ENCODE results near the gene MSANTD3. TPM values are rescaled to one million over a fixed set of nuclear protein-coding genes. Genes with fewer than 3 reads are reported as not detected.

Gene MSANTD3
- total RNA-seq, 1 experiment from 2014 or later: 82.0 TPM

- DNase-seq (ENCODE audit: extremely low read depth, low read depth): no peak
Observed at GRCh38 chr9:100465274-100465673, 38.3 kb downstream of the MSANTD3 start.

- DNase-seq (ENCODE audit: extremely low read depth, low read depth): no peak
Observed at GRCh38 chr9:100465761-100466160, 38.8 kb downstream of the MSANTD3 start.

GRCh38 chr9:100466171-100466828 lies 39.4 kb downstream of the MSANTD3 start:
- DNase-seq (ENCODE audit: extremely low read depth, low read depth): no peak

GRCh38 chr9:100466829-100467221 lies 39.9 kb downstream of the MSANTD3 start:
- DNase-seq (ENCODE audit: extremely low read depth, low read depth): no peak

GRCh38 chr9:100468041-100468440 lies 41.1 kb downstream of the MSANTD3 start:
- no peak for DNase-seq (ENCODE audit: extremely low read depth, low read depth)

GRCh38 chr9:100472268-100472667 lies 45.3 kb downstream of the MSANTD3 start:
- DNase-seq (ENCODE audit: extremely low read depth, low read depth): no peak

GRCh38 chr9:100472788-100473275 lies 45.9 kb downstream of the MSANTD3 start, which contains the start of gene TMEFF1:
TSS of gene TMEFF1 (plus strand) at chr9:100473149. CDS start at chr9:100473545, 396 bp downstream.
- DNase-seq (ENCODE audit: extremely low read depth, low read depth): no peak

- DNase-seq (ENCODE audit: extremely low read depth, low read depth): no peak
Observed at GRCh38 chr9:100473276-100474081, 46.5 kb downstream of the MSANTD3 start.

- DNase-seq (ENCODE audit: extremely low read depth, low read depth): no peak
Observed at GRCh38 chr9:100474082-100474923, 47.4 kb downstream of the MSANTD3 start.

- DNase-seq (ENCODE audit: extremely low read depth, low read depth): no peak
Observed at GRCh38 chr9:100474924-100475276, 48.0 kb downstream of the MSANTD3 start.

- no peak for DNase-seq (ENCODE audit: extremely low read depth, low read depth)
Observed at GRCh38 chr9:100477241-100477640, 50.3 kb downstream of the MSANTD3 start.

- no peak for DNase-seq (ENCODE audit: extremely low read depth, low read depth)
Observed at GRCh38 chr9:100478192-100478591, 51.2 kb downstream of the MSANTD3 start.

- DNase-seq (ENCODE audit: extremely low read depth, low read depth): no peak
Observed at GRCh38 chr9:100479820-100480219, 52.9 kb downstream of the MSANTD3 start.

GRCh38 chr9:100485196-100485595 lies 58.3 kb downstream of the MSANTD3 start:
- DNase-seq (ENCODE audit: extremely low read depth, low read depth): no peak

- DNase-seq (ENCODE audit: extremely low read depth, low read depth): no peak
Observed at GRCh38 chr9:100486479-100487176, 59.7 kb downstream of the MSANTD3 start.

- DNase-seq (ENCODE audit: extremely low read depth, low read depth): no peak
Observed at GRCh38 chr9:100488177-100488576, 61.2 kb downstream of the MSANTD3 start.

- no peak for DNase-seq (ENCODE audit: extremely low read depth, low read depth)
Observed at GRCh38 chr9:100489836-100490235, 62.9 kb downstream of the MSANTD3 start.

GRCh38 chr9:100492952-100493351 lies 66.0 kb downstream of the MSANTD3 start:
- no peak for DNase-seq (ENCODE audit: extremely low read depth, low read depth)

- DNase-seq (ENCODE audit: extremely low read depth, low read depth): no peak
Observed at GRCh38 chr9:100498592-100498991, 71.6 kb downstream of the MSANTD3 start.

- no peak for DNase-seq (ENCODE audit: extremely low read depth, low read depth)
Observed at GRCh38 chr9:100499460-100499859, 72.5 kb downstream of the MSANTD3 start.
